ENCODE measurements around the gene C3orf33.

The C3orf33 gene

DNA sequence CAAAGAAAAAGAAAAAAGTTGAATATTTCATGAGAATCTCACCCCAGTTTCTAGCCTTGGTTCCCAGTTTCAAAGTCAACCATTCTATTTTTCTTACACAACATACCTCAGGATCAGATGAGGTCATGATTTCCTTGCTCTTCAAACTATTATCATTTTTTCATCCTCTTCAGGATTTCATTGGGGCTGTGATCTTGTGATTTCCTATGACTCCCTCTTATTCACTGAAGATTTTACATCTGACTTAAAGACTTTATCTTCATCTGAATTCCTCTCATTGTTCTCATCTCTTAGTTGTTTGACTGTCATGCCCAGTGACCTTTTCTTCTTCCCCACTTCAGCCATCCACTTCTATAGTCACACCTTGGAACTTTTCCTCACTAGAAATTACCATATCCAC, 3.1 kb upstream of the C3orf33 start:
- no peak overlapping the region for H3K27ac Mint-ChIP-seq
- no peak for DNase-seq (ENCODE audit: low spot score)
- peaks cover 9% of the 10 kb centered on the region for H3K4me1 Mint-ChIP-seq (ENCODE audit: low read depth)
- no peaks in the 10 kb centered on the region for H3K9me3 Mint-ChIP-seq
- H3K36me3 Mint-ChIP-seq (ENCODE audit: low read depth): no peaks in the 10 kb centered on the region
- H3K27me3 Mint-ChIP-seq (ENCODE audit: low read depth): peaks cover 11% of the 10 kb centered on the region
- H3K4me3 Mint-ChIP-seq: no peak overlapping the region

DNA sequence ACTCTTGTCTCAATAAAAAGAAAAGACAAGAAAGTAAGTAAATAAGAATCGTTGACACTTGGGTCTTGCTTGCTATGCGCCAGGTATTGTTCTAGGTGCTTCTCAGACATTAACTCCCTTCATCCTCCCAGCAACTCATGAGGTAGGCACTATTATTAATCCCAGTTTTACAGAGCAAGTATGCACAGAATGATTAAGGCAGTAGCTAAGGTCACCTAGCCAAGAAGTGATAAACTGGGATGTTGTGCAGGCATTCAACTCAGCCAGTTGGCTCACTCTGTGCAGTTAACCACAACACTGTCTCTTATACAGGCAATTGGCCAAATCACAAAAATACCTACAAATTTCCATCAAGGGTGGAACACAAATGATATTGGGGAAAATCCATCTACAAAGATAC, 1.7 kb upstream of the C3orf33 start:
- no peak overlapping the region for H3K4me3 Mint-ChIP-seq
- H3K36me3 Mint-ChIP-seq (ENCODE audit: low read depth): no peaks in the 10 kb centered on the region
- H3K9me3 Mint-ChIP-seq: no peaks in the 10 kb centered on the region

DNA sequence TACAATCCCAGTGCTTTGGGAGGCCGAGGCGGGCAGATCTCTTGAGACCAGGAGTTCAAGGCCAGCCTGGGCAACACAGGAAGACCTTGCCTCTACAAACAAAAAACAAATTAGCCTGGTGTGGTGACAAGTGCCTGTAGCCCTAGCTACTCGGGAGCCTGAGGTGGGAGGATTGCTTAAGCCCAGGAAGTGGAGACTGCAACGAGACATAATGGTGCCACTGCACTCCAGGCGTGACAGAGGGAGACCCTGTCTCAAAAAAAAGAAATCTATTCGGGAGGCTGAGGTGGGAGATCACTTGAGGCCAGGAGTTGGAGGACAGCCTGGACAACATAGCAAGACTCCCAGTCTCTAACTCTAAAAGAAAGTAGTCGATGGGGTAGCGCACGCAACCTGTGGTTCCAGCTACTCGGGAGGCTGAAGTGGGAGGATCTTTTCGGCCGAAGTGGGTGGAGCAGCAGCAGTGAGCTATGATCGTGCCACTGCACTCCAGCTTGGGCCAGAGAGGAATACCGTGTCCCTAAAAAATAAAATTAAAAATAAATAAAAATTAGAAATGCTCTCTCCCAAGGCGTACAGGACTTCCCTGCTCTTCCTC, 775 bp downstream of the C3orf33 start:
- H3K4me1 Mint-ChIP-seq (ENCODE audit: low read depth): peaks cover 9% of the 10 kb centered on the region
- no peaks in the 10 kb centered on the region for H3K9me3 Mint-ChIP-seq
- H3K27me3 Mint-ChIP-seq (ENCODE audit: low read depth): peaks cover 7% of the 10 kb centered on the region
- no peak for DNase-seq (ENCODE audit: low spot score)
- peak overlapping the region; percentile 83 for H3K4me3 Mint-ChIP-seq
- peak overlapping the region; percentile 66 for H3K27ac Mint-ChIP-seq
- H3K36me3 Mint-ChIP-seq (ENCODE audit: low read depth): peaks cover 3% of the 10 kb centered on the region

More for the DNA sequence above, 1.7 kb upstream of the C3orf33 start:
- no peak for DNase-seq (ENCODE audit: low spot score)
- Mint-ChIP-seq H3K4me1 (ENCODE audit: low read depth) (peaks cover 9% of the 10 kb centered on the region), H3K27ac (no peak overlapping the region), H3K27me3 (ENCODE audit: low read depth) (peaks cover 11% of the 10 kb centered on the region)

DNA sequence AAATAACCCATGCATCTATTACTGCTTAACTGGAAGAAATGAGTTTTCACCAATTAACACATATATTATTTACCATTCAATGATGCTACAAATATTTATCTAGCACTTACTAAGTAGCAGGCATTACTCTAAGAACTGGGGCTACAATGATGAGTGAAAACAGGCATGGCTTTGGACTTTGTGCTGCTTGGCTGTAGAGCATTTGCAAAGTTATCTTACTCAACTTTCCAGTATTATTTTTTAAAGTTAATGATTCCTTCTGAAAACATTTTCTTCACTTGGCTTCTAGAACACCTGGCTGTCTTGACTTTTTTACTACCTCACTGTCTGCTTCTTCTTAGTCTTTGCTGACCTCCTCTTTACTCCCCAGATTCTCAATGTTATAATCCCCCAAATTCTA, 1.8 kb downstream of the C3orf33 start:
- DNase-seq (ENCODE audit: low spot score): no peak
- Mint-ChIP-seq H3K4me1 (ENCODE audit: low read depth) (peaks cover 9% of the 10 kb centered on the region), H3K4me3 (no peak overlapping the region), H3K9me3 (no peaks in the 10 kb centered on the region), H3K36me3 (ENCODE audit: low read depth) (peaks cover 3% of the 10 kb centered on the region), H3K27ac (no peak overlapping the region), H3K27me3 (ENCODE audit: low read depth) (peaks cover 6% of the 10 kb centered on the region)

DNA sequence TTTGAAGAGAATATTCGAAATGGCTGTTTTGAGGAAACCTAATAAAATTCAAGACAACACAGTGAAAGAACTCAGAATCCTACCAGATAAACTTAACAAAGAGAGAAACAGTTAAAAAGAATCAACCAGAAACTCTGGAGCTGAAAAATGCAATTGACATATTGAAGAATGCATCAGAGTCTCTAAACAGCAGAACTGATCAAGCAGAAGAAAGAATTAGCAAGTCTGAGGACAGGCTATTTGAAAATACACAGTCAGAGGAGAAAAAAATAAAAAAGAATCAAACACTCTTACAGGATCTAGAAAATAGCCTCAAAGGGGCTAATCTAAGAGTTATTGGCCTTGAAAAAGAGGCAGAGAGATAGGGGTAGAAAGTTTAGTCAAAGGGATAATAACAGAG, 13.5 kb downstream of the C3orf33 start:
- Mint-ChIP-seq H3K36me3 (ENCODE audit: low read depth) (peaks cover 9% of the 10 kb centered on the region), H3K4me3 (no peak overlapping the region), H3K4me1 (ENCODE audit: low read depth) (peaks cover 4% of the 10 kb centered on the region), H3K27ac (no peak overlapping the region), H3K9me3 (no peaks in the 10 kb centered on the region), H3K27me3 (ENCODE audit: low read depth) (no peaks in the 10 kb centered on the region)
- DNase-seq (ENCODE audit: low spot score): no peak

DNA sequence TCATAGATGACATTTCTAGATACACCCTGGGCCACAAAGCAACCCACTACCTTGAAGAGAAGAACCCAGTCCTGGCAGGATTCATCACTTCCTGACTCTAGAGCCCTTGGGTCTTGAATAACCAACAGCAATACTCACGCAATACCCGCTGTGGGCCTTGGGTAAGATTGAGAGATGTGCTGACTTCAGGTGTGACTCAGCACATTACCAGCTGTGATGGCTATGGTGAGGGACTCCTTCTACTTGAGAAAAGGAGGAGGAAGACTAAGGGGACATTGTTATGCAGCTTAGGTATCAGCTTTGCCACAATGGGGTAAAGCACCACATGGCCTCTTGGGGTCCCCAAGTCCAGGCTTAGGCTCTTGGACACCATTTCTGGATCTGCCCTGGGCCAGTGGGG, 14.9 kb downstream of the C3orf33 start:
- Mint-ChIP-seq H3K27ac (no peak overlapping the region), H3K36me3 (ENCODE audit: low read depth) (peaks cover 9% of the 10 kb centered on the region)
- DNase-seq (ENCODE audit: low spot score): no peak

DNA sequence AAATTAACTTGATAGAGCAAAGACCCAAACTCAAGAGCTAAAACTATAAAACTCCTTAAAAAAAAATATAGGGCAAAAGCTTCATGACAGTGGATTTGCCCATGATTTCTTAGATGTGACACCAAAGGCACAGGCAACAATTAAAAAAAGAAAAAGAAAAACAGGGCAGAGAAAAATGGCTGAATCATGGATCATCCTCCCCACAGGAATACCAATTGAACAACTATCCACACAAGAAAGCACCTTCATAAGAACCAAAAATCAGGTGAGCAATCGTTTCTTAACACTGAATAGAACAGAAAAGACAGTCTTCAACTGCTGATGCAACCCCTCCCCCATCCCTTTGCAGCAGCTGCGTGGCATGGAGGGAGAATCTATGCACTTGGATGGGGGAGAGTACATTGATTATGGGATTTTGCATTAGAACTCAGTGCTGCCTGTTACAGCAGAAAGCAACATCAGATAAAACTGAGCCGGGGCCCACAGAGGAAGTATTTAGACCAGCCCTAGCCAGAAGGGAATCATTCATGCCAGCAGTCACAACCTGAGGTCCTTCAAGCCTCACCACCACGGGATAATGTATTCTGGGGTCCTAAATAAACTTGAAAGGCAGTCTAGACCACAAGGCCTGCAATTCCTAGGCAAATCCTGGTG, 15.7 kb downstream of the C3orf33 start:
- Mint-ChIP-seq H3K4me3 (no peak overlapping the region), H3K36me3 (ENCODE audit: low read depth) (peaks cover 9% of the 10 kb centered on the region), H3K4me1 (ENCODE audit: low read depth) (peaks cover 7% of the 10 kb centered on the region), H3K9me3 (no peaks in the 10 kb centered on the region), H3K27ac (no peak overlapping the region), H3K27me3 (ENCODE audit: low read depth) (no peaks in the 10 kb centered on the region)
- DNase-seq (ENCODE audit: low spot score): no peak

More for the DNA sequence above, 14.9 kb downstream of the C3orf33 start:
- Mint-ChIP-seq H3K4me3 (no peak overlapping the region), H3K9me3 (no peaks in the 10 kb centered on the region), H3K27me3 (ENCODE audit: low read depth) (no peaks in the 10 kb centered on the region), H3K4me1 (ENCODE audit: low read depth) (peaks cover 4% of the 10 kb centered on the region)

DNA sequence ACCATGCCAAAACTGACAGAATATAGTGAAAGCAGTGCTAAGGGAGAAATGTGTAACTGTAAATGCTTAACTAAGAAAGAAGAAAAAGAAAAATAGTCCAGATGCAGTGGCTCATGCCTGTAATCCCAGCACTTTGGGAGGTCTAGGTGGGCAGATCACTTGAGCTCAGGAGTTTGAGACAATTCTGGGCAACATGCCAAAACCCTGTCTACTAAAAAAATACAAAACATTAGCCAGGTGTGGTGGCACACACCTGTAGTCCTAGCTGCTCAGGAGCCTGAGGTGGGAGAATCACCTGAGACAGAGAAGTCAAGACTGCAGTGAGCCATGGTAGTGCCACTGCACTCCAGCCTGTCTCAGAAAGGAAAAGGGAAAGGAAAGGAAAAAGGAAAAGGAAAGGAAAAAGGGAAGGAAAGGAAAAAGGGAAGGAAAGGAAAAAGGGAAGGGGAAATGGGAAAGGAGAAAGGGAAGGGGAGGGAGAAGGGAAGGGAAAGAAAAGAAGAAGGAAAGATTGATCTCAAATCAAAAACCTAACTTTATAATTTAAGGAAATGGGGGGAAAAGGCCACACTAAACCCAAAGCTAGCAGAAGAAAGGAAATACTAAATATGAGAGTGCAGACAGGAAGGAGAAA, 20.3 kb downstream of the C3orf33 start:
- Mint-ChIP-seq H3K4me1 (ENCODE audit: low read depth) (peaks cover 7% of the 10 kb centered on the region), H3K36me3 (ENCODE audit: low read depth) (peaks cover 6% of the 10 kb centered on the region), H3K27me3 (ENCODE audit: low read depth) (no peaks in the 10 kb centered on the region), H3K4me3 (no peak overlapping the region), H3K27ac (no peak overlapping the region), H3K9me3 (peaks cover 9% of the 10 kb centered on the region)
- no peak for DNase-seq (ENCODE audit: low spot score)

DNA sequence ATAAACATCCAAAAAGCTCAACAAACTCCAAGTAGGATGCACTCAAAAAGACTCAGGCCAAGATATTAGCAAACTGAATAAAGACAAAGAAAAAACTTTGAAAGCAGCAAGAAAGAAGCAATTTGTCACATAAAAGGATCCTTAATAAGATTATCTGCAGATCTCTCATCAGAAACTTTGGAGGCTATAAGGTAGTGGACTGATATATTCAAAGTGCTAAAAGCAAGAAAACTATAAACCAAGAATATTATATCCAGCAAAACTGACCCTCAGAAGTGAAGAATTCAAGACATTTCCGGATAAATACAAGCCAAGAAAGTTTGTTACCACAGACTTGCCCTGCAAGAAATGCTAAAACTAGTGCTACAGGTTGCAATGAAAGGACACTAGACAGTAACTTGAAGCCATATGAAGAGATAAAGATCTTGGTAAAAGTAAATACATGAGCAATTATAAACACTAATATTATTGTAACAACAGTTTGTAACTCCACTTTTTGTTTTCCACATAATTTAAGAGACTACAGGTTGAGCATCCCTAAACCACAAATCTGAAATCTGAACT, 23.6 kb downstream of the C3orf33 start:
- H3K27me3 Mint-ChIP-seq (ENCODE audit: low read depth): no peaks in the 10 kb centered on the region
- H3K36me3 Mint-ChIP-seq (ENCODE audit: low read depth): peaks cover 6% of the 10 kb centered on the region
- no peak for DNase-seq (ENCODE audit: low spot score)
- H3K27ac Mint-ChIP-seq: no peak overlapping the region
- no peak overlapping the region for H3K4me3 Mint-ChIP-seq
- H3K4me1 Mint-ChIP-seq (ENCODE audit: low read depth): peaks cover 3% of the 10 kb centered on the region
- H3K9me3 Mint-ChIP-seq: peaks cover 9% of the 10 kb centered on the region

DNA sequence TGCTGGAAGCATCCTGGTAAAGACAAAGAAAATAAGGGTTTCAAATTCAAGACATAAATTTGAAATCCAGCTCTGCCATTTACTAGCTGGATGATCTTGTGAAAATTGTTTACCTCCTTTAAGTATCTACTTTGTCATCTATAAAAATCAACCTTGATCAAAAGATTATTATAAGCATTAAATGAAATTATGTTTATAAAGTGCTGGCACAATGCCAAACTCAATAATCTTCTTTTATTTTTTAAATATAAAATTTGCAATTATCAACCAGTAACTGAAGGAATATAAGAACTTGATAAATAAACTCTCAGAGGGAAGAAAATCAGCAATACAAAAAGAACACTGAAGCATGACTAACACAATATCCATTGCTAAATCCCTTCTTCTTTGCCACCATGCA, 25.8 kb downstream of the C3orf33 start:
- no peaks in the 10 kb centered on the region for H3K27me3 Mint-ChIP-seq (ENCODE audit: low read depth)
- H3K27ac Mint-ChIP-seq: no peak overlapping the region
- no peak for DNase-seq (ENCODE audit: low spot score)
- peaks cover 6% of the 10 kb centered on the region for H3K36me3 Mint-ChIP-seq (ENCODE audit: low read depth)
- no peaks in the 10 kb centered on the region for H3K4me1 Mint-ChIP-seq (ENCODE audit: low read depth)
- no peak overlapping the region for H3K4me3 Mint-ChIP-seq
- H3K9me3 Mint-ChIP-seq: peaks cover 9% of the 10 kb centered on the region

DNA sequence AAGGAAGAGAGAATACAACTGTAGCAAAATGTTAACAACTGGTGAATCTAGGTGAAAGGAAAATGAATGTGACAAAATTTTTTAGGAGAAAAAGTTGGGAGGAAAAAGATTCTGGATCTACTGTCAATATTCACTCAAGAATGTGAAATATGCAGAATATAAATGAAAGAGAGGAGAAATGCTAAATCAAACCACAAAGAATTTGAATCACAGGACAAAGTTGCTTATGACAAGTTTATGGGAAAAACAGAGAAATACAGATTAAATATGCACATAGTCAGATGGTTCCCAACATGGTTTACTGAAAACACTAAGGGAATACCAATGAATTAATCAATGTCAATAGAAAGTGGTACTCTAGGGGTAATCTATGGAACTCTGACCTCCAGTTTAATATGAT, 27.6 kb downstream of the C3orf33 start:
- DNase-seq (ENCODE audit: low spot score): no peak
- Mint-ChIP-seq H3K9me3 (peaks cover 9% of the 10 kb centered on the region), H3K4me1 (ENCODE audit: low read depth) (no peaks in the 10 kb centered on the region), H3K27ac (no peak overlapping the region), H3K4me3 (no peak overlapping the region), H3K27me3 (ENCODE audit: low read depth) (no peaks in the 10 kb centered on the region), H3K36me3 (ENCODE audit: low read depth) (peaks cover 6% of the 10 kb centered on the region)

DNA sequence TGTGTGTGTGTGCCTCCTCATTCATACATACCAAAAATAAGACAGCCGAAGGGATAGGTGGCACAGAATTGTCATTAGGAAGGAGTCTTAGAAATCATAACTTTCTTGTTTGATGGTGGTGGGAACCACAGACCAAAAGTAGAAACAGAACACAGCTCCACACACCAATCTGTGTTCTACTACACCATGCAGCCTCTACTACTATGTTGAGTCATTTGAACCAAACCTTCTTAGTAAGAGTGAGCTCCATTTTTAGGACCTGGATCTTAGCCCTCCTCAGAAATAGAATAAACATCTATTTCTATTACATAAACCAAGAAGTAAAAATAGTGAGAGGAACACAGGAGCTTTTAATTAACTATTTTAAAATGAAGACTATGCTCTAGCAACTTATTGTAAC, 33.3 kb downstream of the C3orf33 start:
- peaks cover 8% of the 10 kb centered on the region for H3K9me3 Mint-ChIP-seq
- H3K27ac Mint-ChIP-seq: no peak overlapping the region
- peaks cover 5% of the 10 kb centered on the region for H3K36me3 Mint-ChIP-seq (ENCODE audit: low read depth)
- H3K27me3 Mint-ChIP-seq (ENCODE audit: low read depth): no peaks in the 10 kb centered on the region
- DNase-seq (ENCODE audit: low spot score): no peak
- H3K4me1 Mint-ChIP-seq (ENCODE audit: low read depth): no peaks in the 10 kb centered on the region
- no peak overlapping the region for H3K4me3 Mint-ChIP-seq

DNA sequence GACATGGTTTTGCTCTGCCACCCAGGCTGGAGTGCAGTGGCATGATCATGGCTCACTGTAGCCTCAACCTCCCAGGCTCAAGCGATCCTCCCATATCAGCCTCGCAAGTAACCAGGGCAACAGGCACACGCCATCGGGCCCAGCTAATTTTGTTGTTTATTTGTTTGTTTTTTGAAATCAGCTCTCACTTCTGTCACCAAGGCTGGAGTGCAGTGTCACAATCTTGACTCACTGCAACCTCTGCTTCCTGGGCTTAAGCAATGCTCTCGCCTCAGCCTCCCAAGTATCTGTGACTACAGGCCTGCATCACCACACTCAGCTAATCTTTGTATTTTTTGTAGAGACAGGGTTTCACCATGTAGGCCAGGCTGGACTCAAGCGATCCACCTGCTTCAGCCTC, 35.0 kb downstream of the C3orf33 start:
- Mint-ChIP-seq H3K27ac (no peak overlapping the region), H3K4me3 (no peak overlapping the region), H3K36me3 (ENCODE audit: low read depth) (peaks cover 5% of the 10 kb centered on the region), H3K9me3 (peaks cover 8% of the 10 kb centered on the region), H3K27me3 (ENCODE audit: low read depth) (no peaks in the 10 kb centered on the region), H3K4me1 (ENCODE audit: low read depth) (peaks cover 2% of the 10 kb centered on the region)
- DNase-seq (ENCODE audit: low spot score): no peak

DNA sequence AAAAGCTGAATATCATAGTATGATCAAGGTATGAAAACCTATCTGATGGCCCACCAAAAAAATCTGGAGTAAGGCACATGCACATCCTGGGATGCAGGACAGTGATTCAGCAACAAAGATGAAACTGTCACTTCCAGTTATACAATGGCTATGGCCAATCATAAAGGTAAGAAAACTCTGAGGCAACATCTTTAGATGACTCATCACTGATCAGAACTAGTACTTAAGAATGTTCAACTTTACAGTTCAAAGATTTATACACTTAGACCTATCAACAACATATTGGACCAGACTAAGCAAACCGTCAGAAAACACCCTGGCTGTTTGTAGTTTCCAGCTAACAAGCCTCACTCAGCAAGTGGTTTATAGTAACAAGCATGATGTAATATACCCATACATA, 39.9 kb downstream of the C3orf33 start:
- Mint-ChIP-seq H3K4me3 (no peak overlapping the region), H3K9me3 (peaks cover 8% of the 10 kb centered on the region), H3K27ac (no peak overlapping the region), H3K4me1 (ENCODE audit: low read depth) (peaks cover 2% of the 10 kb centered on the region), H3K36me3 (ENCODE audit: low read depth) (peaks cover 5% of the 10 kb centered on the region), H3K27me3 (ENCODE audit: low read depth) (no peaks in the 10 kb centered on the region)
- DNase-seq (ENCODE audit: low spot score): no peak
